SK-N-SH treated with all-trans-retinoic acid at 6 μM for 48 hours (cell line): ENCODE results near the gene RAB13.

Experiments used
- ISL1 ChIP-seq: fragments of 250-450 bp; sonication (Bioruptor Pico); IDR thresholded peaks from 2 replicates; pipeline ENCODE4 v2.1.2; 2022; ENCODE audit warnings: mild to moderate bottlenecking, moderate library complexity
- RARB ChIP-seq: fragments of 250-450 bp; sonication (Bioruptor Pico); IDR thresholded peaks from 2 replicates; pipeline ENCODE4 v1.8.0; 2021; ENCODE audit warnings: mild to moderate bottlenecking, moderate library complexity
- TSHZ2 ChIP-seq: fragments of 250-450 bp; sonication (Bioruptor Pico); IDR thresholded peaks from 2 replicates; pipeline ENCODE4 v1.5.0; 2020; ENCODE audit warnings: mild to moderate bottlenecking, moderate library complexity
- ZC3H10 ChIP-seq: fragments of 250-450 bp; sonication (Bioruptor Pico); IDR thresholded peaks from 2 replicates; pipeline ENCODE4 v1.5.1; 2021; ENCODE audit warnings: mild to moderate bottlenecking, moderate library complexity
- ZFP30 ChIP-seq: fragments of 450-650 bp; formaldehyde crosslinking; IDR thresholded peaks from 2 replicates; pipeline ENCODE4 v1.5.0; 2022; ENCODE audit warnings: mild to moderate bottlenecking, moderate library complexity

- TF ChIP-seq ISL1 (CRISPR knock-in tag) (no peak), ZC3H10 (CRISPR knock-in tag) (no peak), ZFP30 (CRISPR knock-in tag) (no peak), TSHZ2 (CRISPR knock-in tag) (no peak), RARB (CRISPR knock-in tag) (no peak)
These were observed 47.1 kb downstream of the RAB13 start for GRCh38 chr1:153938996-153939395.
